ENCODE data around the gene NOSIP. TPM values are rescaled to one million over a fixed set of nuclear protein-coding genes. Genes with fewer than 3 reads are reported as not detected.

Gene NOSIP
- total RNA-seq, 2 experiments from 2014 or later, result 35.1 to 74.7 TPM

DNA sequence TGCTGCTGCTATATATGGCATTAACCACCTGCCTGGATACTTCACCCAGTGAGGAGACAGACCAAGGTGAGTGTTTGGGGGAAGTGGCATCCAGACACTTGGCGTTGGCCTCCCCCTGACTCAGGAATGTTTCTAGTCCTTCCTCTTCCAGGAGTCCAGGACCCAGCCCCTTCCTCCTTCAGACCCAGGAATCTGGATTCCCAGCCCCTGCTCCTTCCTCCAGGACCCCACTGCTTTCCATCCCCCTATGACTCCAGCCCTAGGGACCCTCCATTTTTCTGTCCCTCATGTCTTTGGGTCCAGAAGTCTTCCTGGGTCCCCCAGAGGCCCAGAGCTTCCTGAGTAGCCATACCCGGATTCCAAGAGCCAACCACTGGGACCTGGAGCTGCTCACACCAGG, 2.9 kb upstream of the NOSIP start:
- intact Hi-C loops (cut with micrococcal nuclease; ENCODE audit: unreplicated experiment), result no loop called here
- ChIA-PET POLR2A (interaction anchor here (0.6 kb wide), 1 partner anchor 44 kb away, joined by 3 read pairs; no protein-coding TSS in a partner anchor), CTCF (ENCODE audit: unreplicated experiment) (no interaction called here)
- Histone ChIP-seq H4K20me1 (ENCODE audit: insufficient read depth, low read length) (no peaks in the 10 kb centered on the region), H3K9me2 (ENCODE audit: insufficient read depth, low read length) (no peaks in the 10 kb centered on the region), H3K4me3 (ENCODE audit: low read depth, low read length, poor library complexity, severe bottlenecking) (no peak overlapping the region), H2AFZ (ENCODE audit: low read length) (no peak overlapping the region), H3K36me3 (ENCODE audit: insufficient read depth, low read length) (no peaks in the 10 kb centered on the region), H3K27ac (ENCODE audit: low read depth, low read length, poor library complexity, severe bottlenecking) (no peak overlapping the region), H3K4me2 (ENCODE audit: low read length) (no peak overlapping the region), H3K4me1 (ENCODE audit: insufficient read depth, low read length, poor library complexity, severe bottlenecking) (peaks cover 18% of the 10 kb centered on the region), H3K79me2 (ENCODE audit: insufficient read depth, low read depth, low read length) (peaks cover 15% of the 10 kb centered on the region), H3K9me3 (ENCODE audit: low read length) (no peaks in the 10 kb centered on the region)
- BruUV-seq (replicated peaks), result no TSS peak
- no peak for DNase-seq (ENCODE audit: low spot score)
- no peak for TF ChIP-seq EZH2phosphoT487 (IDR thresholded peaks at IDR 0.05; ENCODE audit: borderline replicate concordance, low read depth, low read length)
- TF ChIP-seq, protein P1, sequence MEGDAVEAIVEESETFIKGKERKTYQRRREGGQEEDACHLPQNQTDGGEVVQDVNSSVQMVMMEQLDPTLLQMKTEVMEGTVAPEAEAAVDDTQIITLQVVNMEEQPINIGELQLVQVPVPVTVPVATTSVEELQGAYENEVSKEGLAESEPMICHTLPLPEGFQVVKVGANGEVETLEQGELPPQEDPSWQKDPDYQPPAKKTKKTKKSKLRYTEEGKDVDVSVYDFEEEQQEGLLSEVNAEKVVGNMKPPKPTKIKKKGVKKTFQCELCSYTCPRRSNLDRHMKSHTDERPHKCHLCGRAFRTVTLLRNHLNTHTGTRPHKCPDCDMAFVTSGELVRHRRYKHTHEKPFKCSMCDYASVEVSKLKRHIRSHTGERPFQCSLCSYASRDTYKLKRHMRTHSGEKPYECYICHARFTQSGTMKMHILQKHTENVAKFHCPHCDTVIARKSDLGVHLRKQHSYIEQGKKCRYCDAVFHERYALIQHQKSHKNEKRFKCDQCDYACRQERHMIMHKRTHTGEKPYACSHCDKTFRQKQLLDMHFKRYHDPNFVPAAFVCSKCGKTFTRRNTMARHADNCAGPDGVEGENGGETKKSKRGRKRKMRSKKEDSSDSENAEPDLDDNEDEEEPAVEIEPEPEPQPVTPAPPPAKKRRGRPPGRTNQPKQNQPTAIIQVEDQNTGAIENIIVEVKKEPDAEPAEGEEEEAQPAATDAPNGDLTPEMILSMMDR (conservative IDR thresholded peaks at IDR 0.05; ENCODE audit: low read length), result no peak

DNA sequence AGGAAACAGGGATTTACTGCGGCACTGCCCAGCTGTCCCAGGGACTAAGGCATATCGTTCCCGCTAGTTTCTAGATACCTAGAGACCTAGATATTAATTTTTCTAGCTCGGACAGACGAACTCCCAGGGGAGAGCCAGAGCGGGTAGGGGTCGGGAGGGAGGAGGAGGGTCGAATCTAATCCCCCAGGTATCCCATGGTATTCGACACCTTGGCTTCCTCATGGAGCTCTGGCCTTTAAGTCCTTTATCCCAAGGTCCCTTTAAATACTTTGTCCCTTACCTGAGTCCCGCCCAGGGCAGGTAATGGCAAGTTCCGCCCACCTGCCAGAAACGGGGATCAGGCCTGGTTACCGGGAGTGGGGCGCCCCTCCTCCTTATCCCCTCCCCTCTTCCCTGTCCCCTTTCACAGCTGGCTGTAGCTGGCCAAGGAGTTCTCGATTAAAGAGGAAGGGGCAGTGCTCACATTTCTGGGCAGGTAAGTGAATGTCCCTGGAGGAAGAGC, 702 bp upstream of the NOSIP start, which contains the start of gene PRRG2:
Gene PRRG2 (plus strand): TSS at position 310 of the 502 bp plus-strand sequence. CDS start 1,904 bp downstream, outside the sequence.
- H4K20me1 ChIP-seq (ENCODE audit: insufficient read depth, low read length), result no peaks in the 10 kb centered on the region
- no peak for DNase-seq (ENCODE audit: low spot score)
- ChIA-PET CTCF (ENCODE audit: unreplicated experiment) (no interaction called here), POLR2A (interaction anchor here (1.0 to 2.1 kb wide), 4 partner anchors 8 to 18 kb away, joined by 3 to 9 read pairs (median 4); partner anchors contain the start of gene PRR12)
- peaks cover 22% of the 10 kb centered on the region for H3K79me2 ChIP-seq (ENCODE audit: insufficient read depth, low read depth, low read length)
- peaks cover 18% of the 10 kb centered on the region for H3K4me1 ChIP-seq (ENCODE audit: insufficient read depth, low read length, poor library complexity, severe bottlenecking)
- H3K27ac ChIP-seq (ENCODE audit: low read depth, low read length, poor library complexity, severe bottlenecking), result peak within 1 kb of the TSS; percentile 40
- BruUV-seq (replicated peaks), result no TSS peak
- intact Hi-C loops (cut with micrococcal nuclease; ENCODE audit: unreplicated experiment), result no loop called here
- TF ChIP-seq EZH2phosphoT487 (IDR thresholded peaks at IDR 0.05; ENCODE audit: borderline replicate concordance, low read depth, low read length), result no peak
- TF ChIP-seq, protein P1 (conservative IDR thresholded peaks at IDR 0.05; ENCODE audit: low read length), result no peak
- no peaks in the 10 kb centered on the region for H3K9me3 ChIP-seq (ENCODE audit: low read length)
- H3K4me2 ChIP-seq (ENCODE audit: low read length), result peak within 1 kb of the TSS; percentile 84
- peak within 1 kb of the TSS; percentile 89 for H3K4me3 ChIP-seq (ENCODE audit: low read depth, low read length, poor library complexity, severe bottlenecking)
- peak within 1 kb of the TSS; percentile 100 for H2AFZ ChIP-seq (ENCODE audit: low read length)
- H3K9me2 ChIP-seq (ENCODE audit: insufficient read depth, low read length), result no peaks in the 10 kb centered on the region
- peaks cover 3% of the 10 kb centered on the region; the same call in 1 of the 2 replicates for H3K36me3 ChIP-seq (ENCODE audit: insufficient read depth, low read length)

DNA sequence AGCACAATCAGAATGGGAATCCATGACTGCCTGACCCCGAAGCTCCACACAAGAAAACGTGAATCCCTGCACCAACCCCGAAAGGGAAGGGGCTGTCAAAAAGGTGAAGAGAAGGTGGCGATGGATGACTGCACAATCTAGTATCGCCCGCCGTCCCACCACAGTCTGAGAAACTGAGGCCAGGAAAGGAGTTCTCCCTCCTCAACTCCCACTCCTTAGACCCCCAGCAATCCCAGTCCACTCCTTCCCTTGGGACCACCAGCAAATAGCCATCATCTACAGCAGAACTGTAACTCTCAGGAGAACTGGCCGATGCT, 451 bp downstream of the NOSIP start:
- Histone ChIP-seq H2AFZ (ENCODE audit: low read length) (peak overlapping the region; percentile 6; the same call in 1 of the 2 replicates), H3K9me3 (ENCODE audit: low read length) (no peaks in the 10 kb centered on the region), H3K79me2 (ENCODE audit: insufficient read depth, low read depth, low read length) (peaks cover 22% of the 10 kb centered on the region), H3K4me1 (ENCODE audit: insufficient read depth, low read length, poor library complexity, severe bottlenecking) (peaks cover 18% of the 10 kb centered on the region), H3K4me3 (ENCODE audit: low read depth, low read length, poor library complexity, severe bottlenecking) (peak overlapping the region; percentile 89), H3K36me3 (ENCODE audit: insufficient read depth, low read length) (peaks cover 11% of the 10 kb centered on the region; the same call in 1 of the 2 replicates), H4K20me1 (ENCODE audit: insufficient read depth, low read length) (no peaks in the 10 kb centered on the region), H3K27ac (ENCODE audit: low read depth, low read length, poor library complexity, severe bottlenecking) (peak overlapping the region; percentile 40), H3K4me2 (ENCODE audit: low read length) (peak overlapping the region; percentile 84), H3K9me2 (ENCODE audit: insufficient read depth, low read length) (no peaks in the 10 kb centered on the region)
- BruUV-seq (replicated peaks), result no TSS peak
- ChIA-PET CTCF (ENCODE audit: unreplicated experiment) (no interaction called here), POLR2A (interaction anchor here (0.9 to 2.1 kb wide), 7 partner anchors 11 to 80 kb away, joined by 3 to 9 read pairs (median 3); partner anchors contain the start of gene PRR12)
- intact Hi-C loops (cut with micrococcal nuclease; ENCODE audit: unreplicated experiment), result no loop called here
- DNase-seq (ENCODE audit: low spot score), result peak; percentile 16
- TF ChIP-seq, protein P1 (conservative IDR thresholded peaks at IDR 0.05; ENCODE audit: low read length), result no peak
- no peak for TF ChIP-seq EZH2phosphoT487 (IDR thresholded peaks at IDR 0.05; ENCODE audit: borderline replicate concordance, low read depth, low read length)
